ENCODE measurements around the gene MOB2. TPM values are rescaled to one million over a fixed set of nuclear protein-coding genes. Genes with fewer than 3 reads are reported as not detected.

The MOB2 gene
- total and polyA plus RNA-seq, 8 donors = 13.7 to 30.4 (median 18.2) TPM

GRCh38 chr11:1488575-1489180 is 2.1 kb upstream of the MOB2 start:
- H3K27ac ChIP-seq = no peak overlapping the region
- no peak overlapping the region for H3K4me3 ChIP-seq
- no peaks in the 10 kb centered on the region for H3K9me3 ChIP-seq
- intact Hi-C loops (cut with DNase I) = no loop called here
- TF ChIP-seq, protein P1, sequence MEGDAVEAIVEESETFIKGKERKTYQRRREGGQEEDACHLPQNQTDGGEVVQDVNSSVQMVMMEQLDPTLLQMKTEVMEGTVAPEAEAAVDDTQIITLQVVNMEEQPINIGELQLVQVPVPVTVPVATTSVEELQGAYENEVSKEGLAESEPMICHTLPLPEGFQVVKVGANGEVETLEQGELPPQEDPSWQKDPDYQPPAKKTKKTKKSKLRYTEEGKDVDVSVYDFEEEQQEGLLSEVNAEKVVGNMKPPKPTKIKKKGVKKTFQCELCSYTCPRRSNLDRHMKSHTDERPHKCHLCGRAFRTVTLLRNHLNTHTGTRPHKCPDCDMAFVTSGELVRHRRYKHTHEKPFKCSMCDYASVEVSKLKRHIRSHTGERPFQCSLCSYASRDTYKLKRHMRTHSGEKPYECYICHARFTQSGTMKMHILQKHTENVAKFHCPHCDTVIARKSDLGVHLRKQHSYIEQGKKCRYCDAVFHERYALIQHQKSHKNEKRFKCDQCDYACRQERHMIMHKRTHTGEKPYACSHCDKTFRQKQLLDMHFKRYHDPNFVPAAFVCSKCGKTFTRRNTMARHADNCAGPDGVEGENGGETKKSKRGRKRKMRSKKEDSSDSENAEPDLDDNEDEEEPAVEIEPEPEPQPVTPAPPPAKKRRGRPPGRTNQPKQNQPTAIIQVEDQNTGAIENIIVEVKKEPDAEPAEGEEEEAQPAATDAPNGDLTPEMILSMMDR (IDR thresholded peaks at IDR 0.05) = no peak
- 77 to 86% methylated on average over 20 of the region's 20 CpGs for WGBS, 2 donors
- no peak for FAIRE-seq
- H3K4me1 ChIP-seq = peaks cover 0 to 9% (median 5%) of the 10 kb centered on the region in 3 donors
- H3K36me3 ChIP-seq = no peaks in the 10 kb centered on the region
- H3K27me3 ChIP-seq = no peaks in the 10 kb centered on the region
- no peak for ATAC-seq
- DNase-seq = peak in 1 of 6 donors; percentile 38

DNA sequence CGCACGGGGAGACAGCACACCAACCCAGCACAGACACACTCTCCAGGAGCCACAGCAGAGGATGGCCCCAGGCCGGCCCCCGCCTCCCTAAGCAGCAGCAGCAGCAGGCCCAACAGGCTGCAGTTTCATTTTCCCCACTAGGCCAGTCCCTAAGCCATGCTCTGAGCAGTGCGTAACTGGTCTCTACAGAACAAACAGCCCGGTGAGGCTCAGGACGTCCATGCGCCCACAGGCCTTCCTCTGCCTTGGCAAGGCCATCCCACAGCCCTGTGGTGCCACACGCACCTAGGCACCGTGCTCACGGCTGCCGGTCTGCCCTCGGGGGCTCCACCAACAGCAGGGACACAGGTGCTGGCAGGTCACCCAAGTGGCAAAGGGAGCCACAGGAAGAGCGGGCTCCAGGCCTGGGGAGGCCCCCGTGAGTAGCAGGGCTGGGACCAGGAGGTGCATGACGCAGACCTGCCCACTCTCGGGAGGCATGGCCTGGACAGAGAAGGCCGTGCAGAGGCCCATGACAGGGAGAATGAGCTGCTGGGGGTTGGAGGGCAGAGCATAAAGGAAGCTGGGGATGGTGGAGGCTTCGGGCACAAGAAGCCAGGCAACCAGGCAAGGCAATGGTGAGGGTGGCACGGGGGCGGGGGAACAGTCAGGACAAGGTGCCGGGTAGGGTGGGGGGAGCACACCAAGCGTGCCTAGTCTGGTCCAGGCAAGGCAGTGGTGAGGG is 1.4 kb upstream of the MOB2 start:
- Histone ChIP-seq H3K36me3 (no peaks in the 10 kb centered on the region), H3K9me3 (no peaks in the 10 kb centered on the region), H3K27me3 (no peaks in the 10 kb centered on the region), H3K27ac (no peak overlapping the region), H3K4me1 (peaks cover 0 to 9% (median 5%) of the 10 kb centered on the region in 3 donors), H3K4me3 (no peak overlapping the region)
- FAIRE-seq (no peak), ATAC-seq (peak in 1 of 4 donors; percentile 5), DNase-seq (peak in 3 of 6 donors; percentile 22 to 68 (median 47))
- WGBS, 2 donors = 91 to 92% methylated on average over 23 of the region's 23 CpGs
- TF ChIP-seq, protein P1 (IDR thresholded peaks at IDR 0.05) = no peak
- intact Hi-C loops (cut with DNase I) = no loop called here

DNA sequence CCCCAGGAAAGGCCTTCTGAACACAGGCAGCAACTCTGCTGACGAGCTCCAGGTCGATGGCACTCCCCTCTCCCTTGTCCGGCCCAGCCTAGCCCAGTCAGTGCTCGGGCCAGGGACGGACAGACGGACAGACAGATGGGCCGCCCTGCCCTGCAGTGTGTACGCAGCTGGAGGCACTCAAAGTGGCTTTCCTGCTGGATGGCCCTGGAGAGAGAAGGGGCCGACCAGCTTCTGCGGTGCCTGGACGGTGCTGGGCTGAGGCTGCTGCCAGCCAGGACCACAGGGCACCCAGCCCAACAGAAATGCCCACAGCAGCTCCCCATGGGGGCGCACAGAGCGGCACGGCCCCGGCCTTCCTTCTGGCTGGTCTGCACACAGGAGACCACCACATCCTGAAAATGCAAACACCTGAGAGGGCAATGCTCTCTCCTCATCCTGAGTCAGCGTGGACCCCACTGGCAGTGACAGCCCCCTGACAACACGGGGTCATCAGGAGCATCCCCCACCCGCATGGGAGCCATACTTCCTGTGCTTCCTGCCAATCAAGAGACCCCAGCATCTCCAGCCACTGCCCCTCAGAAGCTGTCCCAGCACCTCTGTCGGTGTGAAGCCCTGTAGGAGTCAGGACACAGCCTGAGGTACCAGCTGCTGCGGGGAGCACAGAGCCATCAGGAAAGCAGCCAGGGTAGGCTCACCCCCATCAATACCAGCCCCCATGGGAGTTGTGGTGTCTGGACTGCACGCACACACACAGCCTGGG is 692 bp upstream of the MOB2 start:
- Histone ChIP-seq H3K4me3 (no peak overlapping the region), H3K27ac (no peak overlapping the region), H3K4me1 (peaks cover 0 to 9% (median 5%) of the 10 kb centered on the region in 3 donors), H3K36me3 (no peaks in the 10 kb centered on the region), H3K9me3 (no peaks in the 10 kb centered on the region), H3K27me3 (no peaks in the 10 kb centered on the region)
- WGBS, 2 donors = 88 to 90% methylated on average over 21 of the region's 21 CpGs
- DNase-seq = peak in 3 of 6 donors; percentile 17 to 61 (median 50)
- TF ChIP-seq, protein P1 (IDR thresholded peaks at IDR 0.05) = no peak
- FAIRE-seq = no peak
- intact Hi-C loops (cut with DNase I) = no loop called here
- no peak for ATAC-seq

- Histone ChIP-seq H3K36me3 (no peaks in the 10 kb centered on the region), H3K27ac (peak overlapping the region in 1 of 4 donors; percentile 41), H3K9me3 (no peaks in the 10 kb centered on the region), H3K4me3 (no peak overlapping the region), H3K4me1 (peaks cover 0 to 9% (median 5%) of the 10 kb centered on the region in 3 donors), H3K27me3 (no peaks in the 10 kb centered on the region)
- 84 to 88% methylated on average over 17 of the region's 17 CpGs for WGBS, 2 donors
- TF ChIP-seq, protein P1 (IDR thresholded peaks at IDR 0.05) = no peak
- ATAC-seq (peak in 1 of 4 donors; percentile 5), DNase-seq (peak in 2 of 6 donors; percentile 31 to 56), FAIRE-seq (no peak)
- intact Hi-C loops (cut with DNase I) = no loop called here
Observed at GRCh38 chr11:1485504-1485885, 1.1 kb downstream of the MOB2 start.

Measured in pancreas (tissue), 10 donors.